Fibroblast of lung (primary cell): ENCODE data around the gene TUBG2.

Experiments
- CTCF ChIP-seq, 2 donors: IDR thresholded peaks in 1 of 2; conservative IDR thresholded peaks in 1 of 2; 1 replicate in 1 of 2; 2 replicates in 1 of 2; pipeline ENCODE4 v1.5.1; 2011 to 2012; ENCODE audit warnings: low read length in 2 of 2, control low read depth in 1 of 2, inconsistent platforms in 1 of 2, low read depth in 1 of 2, mild to moderate bottlenecking in 1 of 2
- EZH2 ChIP-seq: IDR thresholded peaks from 2 replicates; pipeline ENCODE4 v1.5.1; 2012; ENCODE audit warnings: low read length, control low read depth, mild to moderate bottlenecking; ENCODE audit errors: missing control alignments

DNA sequence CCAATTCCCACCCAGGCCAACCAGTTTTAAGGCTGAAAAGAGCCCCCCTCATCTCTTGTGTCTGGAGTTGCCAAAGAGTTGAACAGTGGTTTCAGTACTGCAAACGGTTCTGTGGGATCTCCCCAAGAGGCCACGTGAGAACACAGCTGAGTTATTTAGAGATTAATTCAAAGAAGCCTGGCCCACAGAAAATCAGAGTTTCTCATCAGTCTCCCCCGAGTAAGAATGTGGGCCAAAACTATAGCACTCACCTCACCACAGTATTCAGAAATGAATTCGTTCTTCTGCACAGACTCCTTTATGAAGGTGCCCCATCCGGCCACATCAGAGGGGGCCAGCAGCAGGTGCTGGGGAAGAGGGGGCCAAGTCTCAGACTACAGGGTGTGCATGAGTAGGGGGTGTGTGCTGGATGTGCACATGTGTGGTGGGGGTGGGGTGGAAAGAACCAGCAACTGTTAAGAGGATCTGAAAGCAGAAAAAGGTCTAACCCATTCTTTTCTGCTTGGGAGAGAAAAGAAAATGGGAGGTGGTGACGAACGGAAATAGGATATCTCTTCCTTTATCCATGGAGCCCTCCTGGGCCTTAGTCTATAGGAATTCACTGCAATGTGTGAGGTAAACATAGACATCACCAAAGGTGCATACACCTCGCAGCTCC, 45.9 kb downstream of the TUBG2 start:
- TF ChIP-seq CTCF (conservative IDR thresholded peaks at IDR 0.05 in 1 of 2, IDR thresholded peaks at IDR 0.05 in 1 of 2; ENCODE audit: low read depth in 1 of 2, low read length in 2 of 2) (no peak), EZH2 (no peak)
